ENCODE measurements around the gene F11R. TPM values are rescaled to one million over a fixed set of nuclear protein-coding genes. Genes with fewer than 3 reads are reported as not detected.

The F11R gene
- total and polyA plus RNA-seq, 2 of the 4 experiments (the other 2 are of a cell fraction) = 0.79 to 2.2 TPM

GRCh38 chr1:161009602-161010211 lies 11.2 kb downstream of the F11R start:
- no peak overlapping the region for H2BK5ac ChIP-seq (ENCODE audit: low read depth, low read length, poor library complexity, severe bottlenecking)
- no peak overlapping the region for H4K5ac ChIP-seq (ENCODE audit: low read depth, low read length)
- POLR2A ChIA-PET (ENCODE audit: unreplicated experiment) = interaction anchor here (0.6 kb wide), 1 partner anchor 16 kb away, joined by 3 read pairs; no protein-coding TSS in a partner anchor
- H3K4me3 ChIP-seq (ENCODE audit: insufficient read depth, low read depth, low read length) = no peak overlapping the region
- no peak overlapping the region for H3K14ac ChIP-seq (replicated peaks; ENCODE audit: low read depth, low read length)
- in situ Hi-C loops (cut with MboI; ENCODE audit: low sequenced_read_pairs) (no loop called here), intact Hi-C loops (cut with micrococcal nuclease) (no loop called here), dilution Hi-C loops (cut with HindIII; ENCODE audit: low sequenced_read_pairs, unreplicated experiment) (no loop called here)
- CTCF ChIA-PET = no interaction called here
- H3K9me1 ChIP-seq (ENCODE audit: insufficient read depth, low read length) = peaks cover 5% of the 10 kb centered on the region
- H3K9ac ChIP-seq (ENCODE audit: low read depth, low read length) = no peak overlapping the region
- no peak overlapping the region for H2BK120ac ChIP-seq (ENCODE audit: low read depth, low read length)
- H2AK5ac ChIP-seq (ENCODE audit: low read depth, low read length) = no peak overlapping the region
- TF ChIP-seq CEBPB (IDR thresholded peaks at IDR 0.05; ENCODE audit: low read depth, low read length) (no peak), SMC3 (IDR thresholded peaks at IDR 0.05; ENCODE audit: low read depth, low read length) (no peak), RAD21 (IDR thresholded peaks at IDR 0.05; ENCODE audit: low read length) (no peak)
- TF ChIP-seq, protein P1, sequence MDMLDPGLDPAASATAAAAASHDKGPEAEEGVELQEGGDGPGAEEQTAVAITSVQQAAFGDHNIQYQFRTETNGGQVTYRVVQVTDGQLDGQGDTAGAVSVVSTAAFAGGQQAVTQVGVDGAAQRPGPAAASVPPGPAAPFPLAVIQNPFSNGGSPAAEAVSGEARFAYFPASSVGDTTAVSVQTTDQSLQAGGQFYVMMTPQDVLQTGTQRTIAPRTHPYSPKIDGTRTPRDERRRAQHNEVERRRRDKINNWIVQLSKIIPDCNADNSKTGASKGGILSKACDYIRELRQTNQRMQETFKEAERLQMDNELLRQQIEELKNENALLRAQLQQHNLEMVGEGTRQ (IDR thresholded peaks at IDR 0.05; ENCODE audit: low read depth, low read length) = no peak
- H3K79me1 ChIP-seq (ENCODE audit: low read depth in 1 of 2, low read length in 2 of 2) = no peaks in the 10 kb centered on the region
- no peaks in the 10 kb centered on the region for H3K9me3 ChIP-seq (ENCODE audit: control insufficient read depth, insufficient read depth, low read length)
- H3K4me1 ChIP-seq (ENCODE audit: control insufficient read depth, insufficient read depth, low read length) = peaks cover 6% of the 10 kb centered on the region
- no peak overlapping the region for H4K8ac ChIP-seq (ENCODE audit: low read depth in 2 of 2, low read length in 2 of 2)
- no peak overlapping the region for H3K56ac ChIP-seq (ENCODE audit: extremely low read depth, insufficient read depth, low read length)
- no peak overlapping the region for H3K4me2 ChIP-seq (ENCODE audit: low read depth, low read length)
- no peak overlapping the region for H3K27ac ChIP-seq (ENCODE audit: insufficient read depth, low read length)
- H4K20me1 ChIP-seq (ENCODE audit: insufficient read depth, low read length) = no peaks in the 10 kb centered on the region
- H2AFZ ChIP-seq (replicated peaks; ENCODE audit: low read length, poor library complexity) = no peak overlapping the region
- no peaks in the 10 kb centered on the region for H3K27me3 ChIP-seq (ENCODE audit: control insufficient read depth, insufficient read depth, low read length)
- no peak overlapping the region for H2BK20ac ChIP-seq (ENCODE audit: low read depth, low read length)
- H3K18ac ChIP-seq (ENCODE audit: low read depth, low read length) = no peak overlapping the region
- H4K91ac ChIP-seq (ENCODE audit: insufficient read depth, low read depth, low read length) = no peak overlapping the region
- no peak overlapping the region for H2AK9ac ChIP-seq (replicated peaks; ENCODE audit: low read depth, low read length, poor library complexity)
- ATAC-seq (ENCODE audit: low read depth) (no peak), DNase-seq (no peak)
- H3K4ac ChIP-seq (ENCODE audit: low read depth, low read length) = no peak overlapping the region
- no TSS peak for BruUV-seq (replicated peaks)
- WGBS, 2 experiments (ENCODE audit: extremely low coverage in 2 of 2, insufficient read length in 1 of 2) = 88% methylated on average over 3 of the region's 7 CpGs; no CpG with 5 or more reads in 1 of the 2 experiments
- no peak overlapping the region for H2BK15ac ChIP-seq (ENCODE audit: low read depth, low read length)
- no peak overlapping the region for H3K23ac ChIP-seq (ENCODE audit: low read depth, low read length)
- no peaks in the 10 kb centered on the region for H3K36me3 ChIP-seq (ENCODE audit: control insufficient read depth, insufficient read depth, low read length)

All from IMR-90 (cell line).